Aortic smooth muscle cell (primary cell): Measurements from ENCODE around the gene TFF2. TPM values are rescaled to one million over a fixed set of nuclear protein-coding genes. Genes with fewer than 3 reads are reported as not detected.

ENCODE experiments used
- total RNA-seq: library from RNA; depleted of rRNA; stranded (reverse); fragments of >200 nt; gene quantifications from 2 replicates; pipeline ENCODE4 v1.2.3, GENCODE V29; 2014

The TFF2 gene
- not detected in 2 replicates for total RNA-seq

DNA sequence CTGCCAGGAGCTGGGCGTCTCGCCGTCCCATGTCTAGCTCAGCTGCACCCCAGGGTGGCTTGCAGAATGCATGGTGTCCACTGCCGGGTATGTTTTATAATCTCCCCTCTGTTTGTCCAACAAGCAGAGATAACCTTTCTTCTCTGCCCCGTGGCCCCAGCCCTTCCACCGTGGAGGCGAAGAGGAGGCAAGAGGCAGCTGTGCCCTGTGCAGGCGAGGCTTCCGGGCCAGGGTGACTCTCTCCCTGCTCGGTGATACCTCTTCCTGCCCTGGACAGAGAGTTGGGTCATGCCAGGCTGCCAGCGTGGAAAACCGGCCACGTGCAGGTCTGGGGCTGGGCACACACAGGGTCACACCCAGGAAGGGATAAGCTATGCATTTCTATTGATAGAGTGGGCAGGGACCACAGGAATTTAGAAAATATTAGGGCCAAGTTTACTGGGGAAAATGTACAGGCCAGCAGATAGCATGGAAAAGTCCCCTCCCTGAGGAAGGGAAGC lies at the start of gene TFF2:
TSS of gene TFF2 (minus strand) at position 68 of the 500 bp plus-strand sequence. CDS start at position 31, 37 bp downstream.

DNA sequence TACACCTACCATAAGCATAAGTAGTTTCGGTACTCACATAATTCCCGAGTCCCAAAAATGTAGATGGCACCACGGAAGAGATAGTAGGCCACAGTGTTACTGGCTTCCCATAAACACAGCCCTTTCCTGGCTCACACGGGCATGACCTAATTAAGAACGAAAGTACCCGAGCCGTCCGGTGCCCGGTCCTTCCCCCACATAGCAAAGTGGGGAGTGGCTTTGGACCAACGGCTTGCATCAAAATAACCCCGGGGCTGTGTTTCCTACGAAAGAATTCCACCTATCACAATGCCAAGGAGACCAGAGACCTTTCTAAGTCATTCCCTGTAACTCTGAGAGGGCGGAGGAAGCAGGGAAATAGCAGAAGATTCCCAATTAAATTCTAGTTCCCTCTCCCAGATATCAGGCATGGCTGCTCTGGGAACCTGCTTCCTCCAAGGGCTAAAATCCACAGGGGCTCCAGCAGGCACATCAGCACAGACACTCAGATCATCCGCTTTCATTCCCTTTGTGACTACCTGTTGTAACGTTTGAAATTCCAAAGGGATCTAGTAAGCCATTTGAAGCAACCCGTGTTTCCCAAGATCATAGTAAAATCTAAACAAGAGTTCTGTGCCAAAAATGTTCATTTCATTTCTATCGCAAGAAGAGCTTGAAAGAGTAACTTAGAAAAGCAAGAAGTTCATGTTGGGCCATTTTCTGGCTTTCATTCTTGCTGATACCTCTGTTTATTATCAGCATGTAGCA lies 45.3 kb upstream of the TFF2 start, which contains the start of gene TMPRSS3:
TSS of gene TMPRSS3 (minus strand) at position 148 of the 747 bp plus-strand sequence. CDS start 635 bp downstream, outside the sequence.

DNA sequence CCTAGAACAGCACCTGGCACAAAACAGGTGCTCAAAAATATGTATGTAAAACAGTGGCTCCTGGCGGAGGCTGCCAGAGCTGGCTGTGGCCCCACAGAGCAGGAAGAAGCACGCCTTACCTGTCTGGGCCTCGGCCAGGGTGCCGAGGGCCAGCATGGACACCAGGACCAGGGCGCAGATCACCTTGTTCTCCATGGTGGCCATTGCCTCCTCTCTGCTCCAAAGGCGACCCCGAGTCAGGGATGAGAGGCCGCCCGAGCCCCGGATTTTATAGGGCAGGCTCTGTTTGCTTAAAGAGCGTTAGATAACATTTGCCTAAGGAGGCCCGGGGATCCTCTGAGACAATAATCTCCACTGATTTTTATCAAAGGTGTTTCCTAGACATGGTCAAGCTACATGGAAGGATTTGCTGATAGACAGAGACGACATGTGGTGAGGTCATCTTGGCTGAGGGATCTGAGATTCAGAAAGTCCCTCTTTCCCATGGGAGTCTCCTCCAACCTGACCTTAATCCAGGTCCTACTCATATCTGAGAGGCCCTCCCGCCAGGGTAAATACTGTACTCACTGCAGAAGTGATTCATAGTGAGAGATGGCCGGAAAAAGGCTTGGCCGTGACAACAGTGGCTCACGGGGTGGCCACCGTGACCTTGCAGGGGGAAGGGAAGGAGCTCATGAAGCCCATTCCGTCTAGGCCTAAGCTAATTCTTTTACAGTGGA lies 15.7 kb upstream of the TFF2 start, which contains the start of gene TFF1:
TSS of gene TFF1 (minus strand) at position 244 of the 719 bp plus-strand sequence. CDS start at position 204, 40 bp downstream.

DNA sequence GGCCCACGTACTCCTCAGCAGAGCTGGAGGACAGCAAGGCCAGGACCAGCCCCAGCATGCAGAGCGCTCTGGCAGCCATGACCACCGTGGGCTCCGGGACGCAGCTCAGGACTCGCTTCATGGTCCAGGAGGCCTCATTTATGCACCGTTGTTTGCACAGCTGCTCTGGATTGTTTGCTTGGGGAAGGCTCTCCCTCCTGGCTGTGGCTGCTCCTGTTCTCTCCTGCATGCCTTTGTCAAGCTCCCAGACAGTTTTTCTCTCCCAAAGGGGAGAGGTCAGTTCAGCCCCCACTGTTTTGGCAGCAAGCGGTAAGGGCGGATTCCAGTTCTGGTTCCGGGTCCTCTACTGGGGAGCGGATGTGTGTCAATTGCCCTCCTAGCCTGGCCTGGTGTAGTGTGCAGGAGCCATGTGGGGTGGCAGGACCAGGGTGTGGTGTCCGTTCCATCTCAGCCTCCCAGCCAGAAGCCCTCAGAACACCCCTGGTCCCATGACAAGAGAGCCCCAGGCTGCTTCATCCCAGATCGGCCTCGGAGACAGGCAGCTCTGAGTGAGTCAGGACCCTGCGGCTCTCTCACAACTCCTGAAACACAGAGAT lies 35.4 kb downstream of the TFF2 start, which contains the start of gene TFF3:
TSS of gene TFF3 (minus strand) at position 114 of the 596 bp plus-strand sequence. CDS start at position 79, 35 bp downstream.

Other genes starting within 250 kb of the TFF2 start
- 2.1 and 3.3 TPM in 2 replicates for gene ABCG1, start 131.9 kb downstream of the TFF2 start, total RNA-seq
- gene TFF3, start 35.6 kb downstream of the TFF2 start, total RNA-seq = 0.68 TPM in 1 of 2 replicates, not detected in the other
- not detected in 2 replicates for gene TFF1, start 15.5 kb upstream of the TFF2 start, total RNA-seq
- gene TMPRSS3, start 45.1 kb upstream of the TFF2 start, total RNA-seq = not detected in 2 replicates
- gene UBASH3A, start 52.9 kb upstream of the TFF2 start, total RNA-seq = not detected in 2 replicates
- 0.13 TPM in 1 of 2 replicates, not detected in the other for gene RSPH1, start 145.2 kb upstream of the TFF2 start, total RNA-seq
- gene SLC37A1, start 162.9 kb upstream of the TFF2 start, total RNA-seq = 7.2 and 7.4 TPM in 2 replicates